NCI-H2081 treated with DMSO at 0.1 percent for 48 hours (cell line): ENCODE results near the gene RSPRY1.

Experiments
- DNase-seq: peaks from one replicate; lab custom pipeline; 2025; lab: John Stamatoyannopoulos, UW

The RSPRY1 gene

GRCh38 chr16:57152096-57153093 is 33.7 kb upstream of the RSPRY1 start:
- DNase-seq, result no peak

GRCh38 chr16:57153841-57154240 is 32.3 kb upstream of the RSPRY1 start:
- no peak for DNase-seq

GRCh38 chr16:57155702-57156350 is 30.3 kb upstream of the RSPRY1 start:
- DNase-seq, result no peak

GRCh38 chr16:57156351-57156703 is 29.8 kb upstream of the RSPRY1 start:
- no peak for DNase-seq

GRCh38 chr16:57157533-57157932 is 28.6 kb upstream of the RSPRY1 start:
- no peak for DNase-seq

GRCh38 chr16:57159447-57159846 is 26.7 kb upstream of the RSPRY1 start:
- no peak for DNase-seq

GRCh38 chr16:57163842-57164241 is 22.3 kb upstream of the RSPRY1 start:
- DNase-seq, result no peak

- DNase-seq, result no peak
These were observed 20.6 kb upstream of the RSPRY1 start for GRCh38 chr16:57165483-57165882.

- no peak for DNase-seq
These were observed 20.2 kb upstream of the RSPRY1 start for GRCh38 chr16:57165938-57166337.

GRCh38 chr16:57166451-57166850 is 19.7 kb upstream of the RSPRY1 start:
- DNase-seq, result no peak

GRCh38 chr16:57166951-57167350 is 19.2 kb upstream of the RSPRY1 start:
- no peak for DNase-seq

- no peak for DNase-seq
These were observed 18.6 kb upstream of the RSPRY1 start for GRCh38 chr16:57167538-57167937.

GRCh38 chr16:57167953-57168352 is 18.2 kb upstream of the RSPRY1 start:
- no peak for DNase-seq

- no peak for DNase-seq
These were observed 16.8 kb upstream of the RSPRY1 start for GRCh38 chr16:57169327-57169726.

GRCh38 chr16:57172721-57173290 is 13.3 kb upstream of the RSPRY1 start:
- no peak for DNase-seq

GRCh38 chr16:57175896-57176295 is 10.2 kb upstream of the RSPRY1 start:
- DNase-seq, result no peak

GRCh38 chr16:57178196-57178595 is 7.9 kb upstream of the RSPRY1 start:
- DNase-seq, result no peak

GRCh38 chr16:57178793-57179212 is 7.3 kb upstream of the RSPRY1 start:
- no peak for DNase-seq

GRCh38 chr16:57179215-57179828 is 6.8 kb upstream of the RSPRY1 start:
- no peak for DNase-seq

- no peak for DNase-seq
These were observed 2.0 kb upstream of the RSPRY1 start for GRCh38 chr16:57184113-57184512.

- no peak for DNase-seq
These were observed 1.2 kb upstream of the RSPRY1 start for GRCh38 chr16:57184887-57185445.

- DNase-seq, result no peak
These were observed 634 bp upstream of the RSPRY1 start for GRCh38 chr16:57185446-57185944.
